Liver (tissue), 9 donors: ENCODE data around the gene CREBBP. TPM values are rescaled to one million over a fixed set of nuclear protein-coding genes. Genes with fewer than 3 reads are reported as not detected.

ENCODE experiments used
- DNase-seq: peaks from one replicate; pipeline ENCODE4 v3.0.0-alpha.2; 2017; ENCODE audit warnings: low spot score
- H3K27ac ChIP-seq, 2 donors: one replicate each; pipeline ENCODE4 v1.7.0; 2013; ENCODE audit warnings: inconsistent platforms in 2 of 2, low read length in 2 of 2, control low read depth in 1 of 2, low read depth in 1 of 2, mild to moderate bottlenecking in 1 of 2
- H3K27me3 ChIP-seq, 4 donors: one replicate each; pipeline versions ENCODE4 v1.6.1 to v1.7.0; 2013; ENCODE audit warnings: low read length in 3 of 4, inconsistent platforms in 1 of 4, mild to moderate bottlenecking in 1 of 4, moderate library complexity in 1 of 4; ENCODE audit not compliant: control insufficient read depth in 4 of 4, insufficient read depth in 4 of 4
- H3K36me3 ChIP-seq, 4 donors: one replicate each; pipeline versions ENCODE4 v1.6.1 to v1.7.0; 2013; ENCODE audit warnings: low read length in 3 of 4, mild to moderate bottlenecking in 3 of 4, low read depth in 1 of 4, moderate library complexity in 1 of 4; ENCODE audit not compliant: control insufficient read depth in 4 of 4, insufficient read depth in 3 of 4
- H3K4me1 ChIP-seq, 4 donors: one replicate each; pipeline versions ENCODE4 v1.6.1 to v1.7.0; 2013; ENCODE audit warnings: low read length in 3 of 4, mild to moderate bottlenecking in 3 of 4, moderate library complexity in 1 of 4; ENCODE audit not compliant: control insufficient read depth in 4 of 4, insufficient read depth in 4 of 4
- H3K4me3 ChIP-seq, 3 donors: one replicate each; pipeline versions ENCODE4 v1.6.1 to v1.7.0; 2013; ENCODE audit warnings: low read length in 3 of 3, control low read depth in 1 of 3, low read depth in 1 of 3, mild to moderate bottlenecking in 1 of 3
- H3K9ac ChIP-seq, 2 donors: one replicate each; pipeline ENCODE4 v1.7.0; 2013; ENCODE audit warnings: low read length in 2 of 2, mild to moderate bottlenecking in 2 of 2, moderate library complexity in 2 of 2, control low read depth in 1 of 2, low read depth in 1 of 2
- H3K9me3 ChIP-seq, 4 donors: one replicate each; pipeline versions ENCODE4 v1.6.1 to v1.7.0; 2013; ENCODE audit warnings: low read length in 3 of 4; ENCODE audit not compliant: control insufficient read depth in 4 of 4
- ATF3 ChIP-seq: IDR thresholded peaks from 2 replicates; pipeline ENCODE4 v1.6.1; 2016; ENCODE audit warnings: antibody characterized with exemption
- CTCF ChIP-seq: fragments of 150-350 bp; IDR thresholded peaks from 2 replicates; pipeline ENCODE4 v1.5.1; 2017; ENCODE audit warnings: improper control_type of control experiment, low read depth, low read length; ENCODE audit not compliant: missing input control
- EGR1 ChIP-seq, 2 donors: IDR thresholded peaks; 2 replicates each; pipeline ENCODE4 v1.6.1; 2016 to 2018; ENCODE audit warnings: antibody characterized with exemption in 2 of 2, low read depth in 2 of 2
- FOXA1 ChIP-seq: IDR thresholded peaks from 2 replicates; pipeline ENCODE4 v1.6.1; 2016; ENCODE audit warnings: antibody characterized with exemption
- FOXA2 ChIP-seq: IDR thresholded peaks from 2 replicates; pipeline ENCODE4 v1.6.1; 2016; ENCODE audit warnings: antibody characterized with exemption
- GABPA ChIP-seq, 2 donors: IDR thresholded peaks in 1 of 2; conservative IDR thresholded peaks in 1 of 2; 2 replicates each; pipeline ENCODE4 v1.6.1; 2016; ENCODE audit warnings: antibody characterized with exemption in 2 of 2, mild to moderate bottlenecking in 1 of 2, moderate library complexity in 1 of 2
- HNF4A ChIP-seq, 2 donors: conservative IDR thresholded peaks; 2 replicates each; pipeline ENCODE4 v1.6.1; 2016; ENCODE audit warnings: antibody characterized with exemption in 2 of 2, mild to moderate bottlenecking in 2 of 2
- HNF4G ChIP-seq: IDR thresholded peaks from 2 replicates; pipeline ENCODE4 v1.6.1; 2016; ENCODE audit warnings: antibody characterized with exemption
- JUND ChIP-seq, 2 donors: IDR thresholded peaks; 2 replicates each; pipeline ENCODE4 v1.6.1; 2016; ENCODE audit warnings: antibody characterized with exemption in 2 of 2
- MAX ChIP-seq: IDR thresholded peaks from 2 replicates; pipeline ENCODE4 v1.6.1; 2016; ENCODE audit warnings: antibody characterized with exemption
- NR2F2 ChIP-seq: IDR thresholded peaks from 2 replicates; pipeline ENCODE4 v1.6.1; 2016; ENCODE audit warnings: antibody characterized with exemption
- REST ChIP-seq: IDR thresholded peaks from 2 replicates; pipeline ENCODE4 v1.6.1; 2016; ENCODE audit warnings: antibody characterized with exemption, mild to moderate bottlenecking
- RXRA ChIP-seq, 2 donors: IDR thresholded peaks; 2 replicates each; pipeline ENCODE4 v1.6.1; 2017 to 2018; ENCODE audit warnings: antibody characterized with exemption in 2 of 2, mild to moderate bottlenecking in 1 of 2
- SP1 ChIP-seq: IDR thresholded peaks from 2 replicates; pipeline ENCODE4 v1.6.1; 2018; ENCODE audit warnings: antibody characterized with exemption, mild to moderate bottlenecking
- TAF1 ChIP-seq: conservative IDR thresholded peaks from 2 replicates; pipeline ENCODE4 v1.6.1; 2016; ENCODE audit warnings: antibody characterized with exemption, mild to moderate bottlenecking
- YY1 ChIP-seq: IDR thresholded peaks from 2 replicates; pipeline ENCODE4 v1.6.1; 2016; ENCODE audit warnings: antibody characterized with exemption, mild to moderate bottlenecking
- ZBTB33 ChIP-seq: IDR thresholded peaks from 2 replicates; pipeline ENCODE4 v1.6.1; 2016; ENCODE audit warnings: antibody characterized with exemption
- WGBS: extraction: QIAGEN DNeasy Blood & Tissue Kit; methylation state at CpG from one replicate; pipeline ENCODE4 v1.1.7; 2013; 5-methylcytosine and 5-hydroxymethylcytosine counted together
- polyA plus RNA-seq, 2 donors: library from polyadenylated mRNA; stranded (reverse) in 1 of 2; unstranded in 1 of 2; fragments of 200-250 nt in 1 of 2; fragments of >200 nt in 1 of 2; fragmentation: Nextera tagmentation in 1 of 2; extraction: Ambion mirVana in 1 of 2; gene quantifications; one replicate each; pipeline versions ENCODE4 v1.2.1 to v1.2.3, GENCODE V29; 2013 to 2015
- total RNA-seq, 2 donors: library from RNA; depleted of rRNA; stranded (reverse); fragments of >200 nt; gene quantifications; one replicate each; pipeline ENCODE4 v1.2.3, GENCODE V29; 2014
- donor health status: healthy.
- donor health status: healthy.
- donor health status: healthy.
- donor health status: healthy.
- donor health status: healthy.

Gene CREBBP
- total and polyA plus RNA-seq, 4 donors, result 7.0 to 25.8 (median 19.5) TPM

- no peaks in the 10 kb centered on the region for H3K9me3 ChIP-seq
- H3K9ac ChIP-seq, result no peak overlapping the region
- peaks cover 10 to 75% (median 57%) of the 10 kb centered on the region in 4 donors for H3K4me1 ChIP-seq
- no peaks in the 10 kb centered on the region for H3K27me3 ChIP-seq
- TF ChIP-seq MAX, result no peak
- TF ChIP-seq EGR1 (IDR thresholded peaks at IDR 0.05; ENCODE audit: low read depth in 2 of 2), result no peak
- TF ChIP-seq YY1, result no peak
- TF ChIP-seq CTCF, result no peak
- no peak for TF ChIP-seq RXRA (IDR thresholded peaks at IDR 0.05)
- no peak for TF ChIP-seq ZBTB33
- TF ChIP-seq GABPA (IDR thresholded peaks at IDR 0.05 in 1 of 2, conservative IDR thresholded peaks at IDR 0.05 in 1 of 2), result no peak
- TF ChIP-seq FOXA1, result no peak
- TF ChIP-seq JUND (IDR thresholded peaks at IDR 0.05), result no peak
- no peak for TF ChIP-seq HNF4G
- no peak for TF ChIP-seq TAF1
- TF ChIP-seq ATF3, result no peak
- TF ChIP-seq NR2F2, result no peak
- no peak for TF ChIP-seq HNF4A (conservative IDR thresholded peaks at IDR 0.05)
- TF ChIP-seq FOXA2, result no peak
- TF ChIP-seq REST, result no peak
- TF ChIP-seq SP1, result no peak
- 73% methylated on average over 8 of the region's 8 CpGs for whole genome bisulfite sequencing
- H3K36me3 ChIP-seq, result no peaks in the 10 kb centered on the region
- DNase-seq, result no peak
- H3K27ac ChIP-seq, result no peak overlapping the region
- no peak overlapping the region for H3K4me3 ChIP-seq
Observed at GRCh38 chr16:3874242-3874641, 6.3 kb downstream of the CREBBP start.
